Measurements from ENCODE around the gene COL27A1.

Gene COL27A1

DNA sequence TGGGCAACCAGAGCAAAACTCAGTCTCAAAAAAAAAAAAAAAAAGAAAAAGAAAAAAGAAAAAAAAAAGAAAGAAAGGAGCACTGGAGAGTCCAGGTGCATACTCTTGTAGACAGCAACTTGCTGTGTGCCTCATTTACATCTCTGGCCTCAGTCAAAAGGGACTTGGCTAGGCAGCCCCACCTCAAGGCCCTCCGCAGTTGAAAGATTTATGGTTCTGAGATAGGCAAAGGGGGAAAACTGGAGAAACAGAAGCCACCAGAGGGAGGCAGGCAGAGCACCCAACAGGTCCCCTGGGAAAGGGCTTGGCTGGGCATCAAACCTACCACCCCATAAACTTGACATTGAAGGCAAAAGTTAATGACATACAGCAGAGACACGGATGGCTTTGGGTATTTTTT lies 180.4 kb downstream of the COL27A1 start:
- Histone ChIP-seq H2AFZ (ENCODE audit: insufficient read depth, low read length, poor library complexity) (no peak overlapping the region), H3K27me3 (ENCODE audit: insufficient read depth, low read length) (no peaks in the 10 kb centered on the region), H2BK12ac (ENCODE audit: low read length) (no peak overlapping the region), H4K91ac (ENCODE audit: low read depth, low read length) (no peak overlapping the region), H2AK5ac (ENCODE audit: low read length) (no peak overlapping the region), H2BK5ac (ENCODE audit: low read depth, low read length, poor library complexity) (no peak overlapping the region), H3K36me3 (ENCODE audit: control insufficient read depth in 1 of 2, insufficient read depth in 2 of 2, low read length in 2 of 2) (peaks cover 24 to 32% of the 10 kb centered on the region in 2 experiments), H4K12ac (ENCODE audit: low read depth, low read length) (no peak overlapping the region), H3K4me3 (ENCODE audit: low read depth, low read length) (no peak overlapping the region), H3K79me2 (ENCODE audit: control insufficient read depth, insufficient read depth, low read length, poor library complexity) (no peaks in the 10 kb centered on the region), H3K9me3 (ENCODE audit: insufficient read depth, low read depth, low read length) (peaks cover 2% of the 10 kb centered on the region), H3K27ac (ENCODE audit: low read depth, low read length) (no peak overlapping the region), H3K79me1 (ENCODE audit: low read length) (no peaks in the 10 kb centered on the region), H3K14ac (ENCODE audit: low read length) (no peak overlapping the region), H3K9ac (ENCODE audit: low read length) (no peak overlapping the region), H3K18ac (ENCODE audit: low read length) (no peak overlapping the region), H4K8ac (ENCODE audit: low read depth, low read length) (no peak overlapping the region), H3K4ac (ENCODE audit: low read depth, low read length) (no peak overlapping the region), H3K23ac (ENCODE audit: low read length) (no peak overlapping the region), H3K4me1 (ENCODE audit: control insufficient read depth in 1 of 2, insufficient read depth in 2 of 2, low read length in 2 of 2) (no peaks in the 10 kb centered on the region), H3K4me2 (ENCODE audit: low read length) (no peak overlapping the region), H2BK120ac (ENCODE audit: insufficient read depth, low read length, poor library complexity) (no peak overlapping the region)
- no CpG with 5 or more reads among the region's 2 CpGs for WGBS (ENCODE audit: extremely low coverage, insufficient coverage, insufficient read length)
- no peak for DNase-seq

DNA sequence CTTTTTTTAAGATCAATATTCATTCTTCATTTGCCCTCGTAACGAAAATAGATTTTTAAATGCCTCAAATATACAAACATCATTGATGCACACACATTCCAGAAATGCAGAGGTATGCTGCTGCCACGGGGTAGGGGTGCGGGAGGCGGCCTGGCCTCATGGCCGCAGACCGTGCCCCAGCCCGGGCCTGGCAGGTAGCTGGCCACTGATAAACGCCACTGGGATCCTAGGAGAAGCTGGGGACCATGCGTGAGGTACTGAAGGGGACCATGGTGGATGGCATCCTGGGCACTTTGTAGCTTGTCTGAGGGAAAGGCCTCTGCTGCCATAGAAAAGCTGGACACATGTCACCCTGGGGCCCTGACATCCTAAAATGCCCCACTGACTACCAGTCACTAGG lies 180.8 kb downstream of the COL27A1 start:
- H3K79me1 ChIP-seq (ENCODE audit: low read length): no peaks in the 10 kb centered on the region
- no peaks in the 10 kb centered on the region for H3K4me1 ChIP-seq (ENCODE audit: control insufficient read depth in 1 of 2, insufficient read depth in 2 of 2, low read length in 2 of 2)
- no peak overlapping the region for H3K4me2 ChIP-seq (ENCODE audit: low read length)
- H2AK5ac ChIP-seq (ENCODE audit: low read length): no peak overlapping the region
- H3K9ac ChIP-seq (ENCODE audit: low read length): no peak overlapping the region
- H3K27ac ChIP-seq (ENCODE audit: low read depth, low read length): no peak overlapping the region
- no peak overlapping the region for H2AFZ ChIP-seq (ENCODE audit: insufficient read depth, low read length, poor library complexity)
- no peak overlapping the region for H4K8ac ChIP-seq (ENCODE audit: low read depth, low read length)
- no peaks in the 10 kb centered on the region for H3K79me2 ChIP-seq (ENCODE audit: control insufficient read depth, insufficient read depth, low read length, poor library complexity)
- no peak overlapping the region for H3K14ac ChIP-seq (ENCODE audit: low read length)
- no peak overlapping the region for H2BK5ac ChIP-seq (ENCODE audit: low read depth, low read length, poor library complexity)
- H3K9me3 ChIP-seq (ENCODE audit: insufficient read depth, low read depth, low read length): peaks cover 2% of the 10 kb centered on the region
- no peak overlapping the region for H2BK12ac ChIP-seq (ENCODE audit: low read length)
- H3K4me3 ChIP-seq (ENCODE audit: low read depth, low read length): no peak overlapping the region
- H3K4ac ChIP-seq (ENCODE audit: low read depth, low read length): no peak overlapping the region
- H3K18ac ChIP-seq (ENCODE audit: low read length): no peak overlapping the region
- no peak overlapping the region for H4K12ac ChIP-seq (ENCODE audit: low read depth, low read length)
- no peak overlapping the region for H3K23ac ChIP-seq (ENCODE audit: low read length)
- peaks cover 25 to 34% of the 10 kb centered on the region in 2 experiments for H3K36me3 ChIP-seq (ENCODE audit: control insufficient read depth in 1 of 2, insufficient read depth in 2 of 2, low read length in 2 of 2)
- no peak for DNase-seq
- no peak overlapping the region for H4K91ac ChIP-seq (ENCODE audit: low read depth, low read length)
- H2BK120ac ChIP-seq (ENCODE audit: insufficient read depth, low read length, poor library complexity): no peak overlapping the region
- WGBS (ENCODE audit: extremely low coverage, insufficient coverage, insufficient read length): no CpG with 5 or more reads among the region's 10 CpGs
- no peaks in the 10 kb centered on the region for H3K27me3 ChIP-seq (ENCODE audit: insufficient read depth, low read length)

DNA sequence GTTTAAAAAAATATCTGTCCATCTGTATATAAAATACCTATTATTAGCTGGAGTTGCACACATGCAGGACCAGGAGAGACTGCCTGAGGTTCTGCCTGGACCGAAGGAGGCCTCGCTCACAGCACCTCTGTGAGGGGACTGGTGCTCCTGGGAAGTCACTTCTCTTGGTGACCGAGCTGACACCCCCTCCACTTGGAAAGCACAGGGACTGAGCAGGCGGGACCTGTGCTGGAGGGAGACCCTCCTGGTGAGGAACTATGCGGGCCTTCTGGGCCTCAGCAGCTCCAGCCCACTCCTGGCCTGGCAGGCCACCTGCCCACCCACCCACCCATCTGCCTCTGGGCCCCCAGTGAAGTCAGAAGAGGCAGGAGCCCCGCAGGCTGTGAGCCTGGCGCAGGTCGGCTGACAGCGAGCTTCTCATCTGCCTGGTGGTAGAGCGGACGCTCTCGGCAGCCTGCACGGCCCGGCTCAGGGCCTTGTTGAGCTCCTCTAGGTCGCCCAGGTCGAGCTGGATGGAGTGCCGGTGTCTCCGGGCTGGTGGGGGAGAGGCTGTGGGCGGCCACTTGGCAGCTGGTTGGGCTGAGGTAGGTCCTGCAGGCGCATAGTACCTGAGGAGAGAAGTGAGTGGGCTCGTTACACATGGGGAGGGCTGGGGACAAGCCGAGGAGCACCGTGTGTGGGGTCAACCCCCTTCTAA lies 181.5 kb downstream of the COL27A1 start:
- H4K91ac ChIP-seq (ENCODE audit: low read depth, low read length): no peak overlapping the region

DNA sequence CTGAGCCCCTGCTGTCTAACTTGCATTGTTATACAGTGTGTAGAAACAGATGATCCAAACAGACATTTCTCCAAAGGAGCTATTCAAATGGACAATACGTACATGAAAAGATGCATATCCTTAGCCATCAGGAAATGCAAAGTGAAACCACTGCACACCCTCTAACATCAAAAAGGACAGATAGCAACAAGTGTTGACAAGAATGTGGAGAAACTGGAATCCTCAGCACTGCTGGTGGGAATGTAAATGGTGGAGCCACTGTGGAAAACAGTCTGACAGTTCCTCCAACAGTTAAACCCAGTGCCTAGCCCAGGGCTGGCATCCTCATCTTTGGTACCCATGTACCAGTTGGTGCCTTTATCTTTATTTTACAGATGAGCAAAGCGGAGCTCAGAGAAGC lies 182.8 kb downstream of the COL27A1 start:
- H3K4ac ChIP-seq (ENCODE audit: low read depth, low read length): no peak overlapping the region
- H3K9me3 ChIP-seq (ENCODE audit: insufficient read depth, low read depth, low read length): peaks cover 2% of the 10 kb centered on the region
- no peak overlapping the region for H2AFZ ChIP-seq (ENCODE audit: insufficient read depth, low read length, poor library complexity)
- H3K18ac ChIP-seq (ENCODE audit: low read length): no peak overlapping the region
- no peak overlapping the region for H3K14ac ChIP-seq (ENCODE audit: low read length)
- DNase-seq: peak; percentile 60 to 90
- H3K4me2 ChIP-seq (ENCODE audit: low read length): no peak overlapping the region
- peaks cover 1 to 2% of the 10 kb centered on the region in 2 experiments for H3K4me1 ChIP-seq (ENCODE audit: control insufficient read depth in 1 of 2, insufficient read depth in 2 of 2, low read length in 2 of 2)
- peaks cover 29 to 41% of the 10 kb centered on the region in 2 experiments for H3K36me3 ChIP-seq (ENCODE audit: control insufficient read depth in 1 of 2, insufficient read depth in 2 of 2, low read length in 2 of 2)
- WGBS (ENCODE audit: extremely low coverage, insufficient coverage, insufficient read length): no CpG with 5 or more reads among the region's 2 CpGs
- H2AK5ac ChIP-seq (ENCODE audit: low read length): no peak overlapping the region
- no peak overlapping the region for H2BK120ac ChIP-seq (ENCODE audit: insufficient read depth, low read length, poor library complexity)
- H3K23ac ChIP-seq (ENCODE audit: low read length): no peak overlapping the region
- H3K27ac ChIP-seq (ENCODE audit: low read depth, low read length): no peak overlapping the region
- no peak overlapping the region for H4K91ac ChIP-seq (ENCODE audit: low read depth, low read length)
- H3K4me3 ChIP-seq (ENCODE audit: low read depth, low read length): no peak overlapping the region
- H2BK5ac ChIP-seq (ENCODE audit: low read depth, low read length, poor library complexity): no peak overlapping the region
- no peak overlapping the region for H4K8ac ChIP-seq (ENCODE audit: low read depth, low read length)
- no peaks in the 10 kb centered on the region for H3K79me2 ChIP-seq (ENCODE audit: control insufficient read depth, insufficient read depth, low read length, poor library complexity)
- no peaks in the 10 kb centered on the region for H3K79me1 ChIP-seq (ENCODE audit: low read length)
- H4K12ac ChIP-seq (ENCODE audit: low read depth, low read length): no peak overlapping the region
- no peak overlapping the region for H2BK12ac ChIP-seq (ENCODE audit: low read length)
- H3K9ac ChIP-seq (ENCODE audit: low read length): no peak overlapping the region
- no peaks in the 10 kb centered on the region for H3K27me3 ChIP-seq (ENCODE audit: insufficient read depth, low read length)

More for the DNA sequence above, 181.5 kb downstream of the COL27A1 start:
- Histone ChIP-seq H3K4me3 (ENCODE audit: low read depth, low read length) (no peak overlapping the region), H3K79me1 (ENCODE audit: low read length) (no peaks in the 10 kb centered on the region), H4K8ac (ENCODE audit: low read depth, low read length) (no peak overlapping the region), H3K36me3 (ENCODE audit: control insufficient read depth in 1 of 2, insufficient read depth in 2 of 2, low read length in 2 of 2) (peaks cover 29 to 39% of the 10 kb centered on the region in 2 experiments), H2BK5ac (ENCODE audit: low read depth, low read length, poor library complexity) (no peak overlapping the region), H3K79me2 (ENCODE audit: control insufficient read depth, insufficient read depth, low read length, poor library complexity) (no peaks in the 10 kb centered on the region), H3K9me3 (ENCODE audit: insufficient read depth, low read depth, low read length) (peaks cover 2% of the 10 kb centered on the region), H2BK12ac (ENCODE audit: low read length) (no peak overlapping the region), H2AFZ (ENCODE audit: insufficient read depth, low read length, poor library complexity) (no peak overlapping the region), H3K27ac (ENCODE audit: low read depth, low read length) (no peak overlapping the region), H3K27me3 (ENCODE audit: insufficient read depth, low read length) (no peaks in the 10 kb centered on the region), H3K4me1 (ENCODE audit: control insufficient read depth in 1 of 2, insufficient read depth in 2 of 2, low read length in 2 of 2) (no peaks in the 10 kb centered on the region), H3K18ac (ENCODE audit: low read length) (no peak overlapping the region), H3K14ac (ENCODE audit: low read length) (no peak overlapping the region), H2AK5ac (ENCODE audit: low read length) (no peak overlapping the region), H3K4me2 (ENCODE audit: low read length) (no peak overlapping the region), H3K9ac (ENCODE audit: low read length) (no peak overlapping the region), H3K23ac (ENCODE audit: low read length) (no peak overlapping the region), H2BK120ac (ENCODE audit: insufficient read depth, low read length, poor library complexity) (no peak overlapping the region), H3K4ac (ENCODE audit: low read depth, low read length) (no peak overlapping the region), H4K12ac (ENCODE audit: low read depth, low read length) (no peak overlapping the region)
- no CpG with 5 or more reads among the region's 23 CpGs for WGBS (ENCODE audit: extremely low coverage, insufficient coverage, insufficient read length)
- no peak for DNase-seq

All from trophoblast cell (in vitro differentiated cells and primary cell).